Vagina (tissue), 2 donors: ENCODE data around the gene ADGRF1.

ENCODE experiments used
- POLR2AphosphoS5 ChIP-seq, 2 donors: sonication (generic); formaldehyde crosslinking; IDR thresholded peaks; one replicate each; pipeline ENCODE4 v1.9.0; 2017; ENCODE audit warnings: antibody characterized with exemption in 2 of 2, mild to moderate bottlenecking in 2 of 2, low read depth in 1 of 2; ENCODE audit not compliant: insufficient read depth in 1 of 2
- TF ChIP-seq, protein P1 (sequence below), 3 experiments: fragments of 450-650 bp in 2 of 3; fragments of 200-600 bp in 1 of 3; sonication (generic) in 1 of 3; IDR thresholded peaks; one replicate each; pipeline ENCODE4 v1.5.1; 2017 to 2019; ENCODE audit warnings: antibody characterized with exemption in 3 of 3, mild to moderate bottlenecking in 2 of 3, moderate library complexity in 2 of 3

DNA sequence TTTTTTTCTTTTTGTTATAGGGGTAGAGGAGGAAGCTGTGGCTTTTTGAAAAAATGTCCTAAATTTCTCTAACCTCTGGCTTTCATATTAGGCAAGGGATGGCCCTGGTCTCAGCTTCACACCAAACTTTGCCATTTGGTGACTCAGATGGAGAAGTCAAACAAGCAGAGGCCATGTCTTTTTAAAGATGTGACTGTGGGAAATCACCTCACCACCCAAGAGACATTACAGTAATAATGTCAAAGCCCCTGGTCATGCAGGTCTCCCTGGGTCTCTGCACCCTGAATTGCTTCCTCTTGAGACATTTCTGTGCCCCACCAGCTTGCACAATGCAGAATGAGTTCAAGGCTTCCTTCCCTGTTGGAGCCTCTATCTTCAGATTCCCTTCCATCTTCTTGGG, 80.9 kb downstream of the ADGRF1 start:
- TF ChIP-seq POLR2AphosphoS5 (IDR thresholded peaks at IDR 0.05; ENCODE audit: insufficient read depth in 1 of 2, low read depth in 1 of 2) = no peak
- TF ChIP-seq, protein P1, sequence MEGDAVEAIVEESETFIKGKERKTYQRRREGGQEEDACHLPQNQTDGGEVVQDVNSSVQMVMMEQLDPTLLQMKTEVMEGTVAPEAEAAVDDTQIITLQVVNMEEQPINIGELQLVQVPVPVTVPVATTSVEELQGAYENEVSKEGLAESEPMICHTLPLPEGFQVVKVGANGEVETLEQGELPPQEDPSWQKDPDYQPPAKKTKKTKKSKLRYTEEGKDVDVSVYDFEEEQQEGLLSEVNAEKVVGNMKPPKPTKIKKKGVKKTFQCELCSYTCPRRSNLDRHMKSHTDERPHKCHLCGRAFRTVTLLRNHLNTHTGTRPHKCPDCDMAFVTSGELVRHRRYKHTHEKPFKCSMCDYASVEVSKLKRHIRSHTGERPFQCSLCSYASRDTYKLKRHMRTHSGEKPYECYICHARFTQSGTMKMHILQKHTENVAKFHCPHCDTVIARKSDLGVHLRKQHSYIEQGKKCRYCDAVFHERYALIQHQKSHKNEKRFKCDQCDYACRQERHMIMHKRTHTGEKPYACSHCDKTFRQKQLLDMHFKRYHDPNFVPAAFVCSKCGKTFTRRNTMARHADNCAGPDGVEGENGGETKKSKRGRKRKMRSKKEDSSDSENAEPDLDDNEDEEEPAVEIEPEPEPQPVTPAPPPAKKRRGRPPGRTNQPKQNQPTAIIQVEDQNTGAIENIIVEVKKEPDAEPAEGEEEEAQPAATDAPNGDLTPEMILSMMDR (IDR thresholded peaks at IDR 0.05) = no peak
